Germinal center (tissue), 1 donor: ENCODE results near the gene MCF2L.

Experiments
- DNase-seq: peaks from one replicate; pipeline ENCODE4 v3.0.0; 2012; ENCODE audit warnings: mixed read lengths, low spot score

The MCF2L gene

DNA sequence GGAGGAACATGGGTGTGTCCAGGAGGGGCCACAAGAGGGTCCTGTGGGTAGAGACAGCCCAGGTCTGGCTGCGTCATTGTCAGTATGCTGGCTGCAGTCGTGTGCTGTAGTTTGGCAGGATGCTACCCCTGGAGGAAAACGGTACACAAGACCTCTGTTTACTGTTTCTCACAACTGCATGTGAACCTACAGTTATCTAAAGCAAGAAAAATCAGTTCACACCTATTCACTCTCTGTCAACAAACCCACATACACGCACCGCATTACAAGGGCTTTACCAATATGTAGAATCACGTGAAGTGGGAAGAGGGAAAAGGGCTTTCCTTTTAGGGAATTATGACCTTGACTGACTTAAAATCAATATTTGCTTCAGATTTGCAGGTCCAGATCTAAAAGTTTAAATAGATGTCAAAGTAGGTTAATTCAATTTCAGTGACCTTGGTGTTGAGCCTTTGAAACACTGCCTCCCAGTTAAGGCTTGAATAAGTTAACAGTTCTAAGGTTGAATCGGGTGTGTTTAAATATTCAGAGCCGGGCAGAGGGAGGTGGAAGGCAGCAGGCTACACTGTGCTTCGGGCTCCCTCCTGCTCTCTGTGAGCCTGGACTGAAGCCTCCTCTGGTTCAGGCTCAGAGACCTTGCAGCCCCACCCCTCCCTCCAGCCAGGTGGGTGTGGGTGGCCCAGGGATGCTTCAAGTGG is 17.2 kb upstream of the MCF2L start:
- no peak for DNase-seq

DNA sequence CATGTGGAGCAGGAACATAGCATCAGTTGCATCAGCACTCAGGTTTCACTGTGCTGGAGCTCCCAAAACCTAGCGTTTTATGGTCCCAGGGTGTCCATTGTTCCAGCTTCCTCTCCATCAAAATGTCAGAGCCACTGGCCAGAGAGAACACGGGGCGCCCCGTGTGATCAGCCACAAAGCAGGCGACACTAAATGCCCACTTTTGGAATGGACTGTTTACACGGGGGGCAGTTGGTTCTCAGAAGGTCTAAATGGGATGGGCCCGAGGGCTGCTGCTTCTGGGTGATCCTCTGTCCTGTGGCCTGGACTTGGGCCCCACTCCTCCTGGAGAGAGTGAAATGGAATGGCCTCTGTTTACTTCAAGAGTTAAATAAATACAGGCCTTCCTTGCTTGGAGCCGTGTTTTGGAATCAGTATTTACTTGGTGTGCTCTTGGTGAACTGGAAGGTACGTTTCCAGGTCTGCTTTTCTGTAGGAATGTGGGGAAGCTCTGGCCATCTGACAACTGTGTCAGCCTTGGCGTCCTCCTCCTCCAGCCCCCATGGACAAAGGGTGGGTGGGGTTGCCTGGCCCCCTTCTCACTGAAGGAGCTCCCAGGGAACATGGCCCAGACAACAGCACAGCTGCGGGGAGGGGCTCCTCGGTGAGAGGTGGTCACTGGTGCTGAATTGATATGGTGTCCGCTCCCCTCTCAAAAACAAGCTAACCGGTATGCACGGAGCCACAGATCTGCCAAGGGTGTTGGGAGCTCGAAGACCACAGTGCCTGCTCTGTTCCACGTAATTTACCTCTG is 16.1 kb upstream of the MCF2L start:
- DNase-seq: no peak

DNA sequence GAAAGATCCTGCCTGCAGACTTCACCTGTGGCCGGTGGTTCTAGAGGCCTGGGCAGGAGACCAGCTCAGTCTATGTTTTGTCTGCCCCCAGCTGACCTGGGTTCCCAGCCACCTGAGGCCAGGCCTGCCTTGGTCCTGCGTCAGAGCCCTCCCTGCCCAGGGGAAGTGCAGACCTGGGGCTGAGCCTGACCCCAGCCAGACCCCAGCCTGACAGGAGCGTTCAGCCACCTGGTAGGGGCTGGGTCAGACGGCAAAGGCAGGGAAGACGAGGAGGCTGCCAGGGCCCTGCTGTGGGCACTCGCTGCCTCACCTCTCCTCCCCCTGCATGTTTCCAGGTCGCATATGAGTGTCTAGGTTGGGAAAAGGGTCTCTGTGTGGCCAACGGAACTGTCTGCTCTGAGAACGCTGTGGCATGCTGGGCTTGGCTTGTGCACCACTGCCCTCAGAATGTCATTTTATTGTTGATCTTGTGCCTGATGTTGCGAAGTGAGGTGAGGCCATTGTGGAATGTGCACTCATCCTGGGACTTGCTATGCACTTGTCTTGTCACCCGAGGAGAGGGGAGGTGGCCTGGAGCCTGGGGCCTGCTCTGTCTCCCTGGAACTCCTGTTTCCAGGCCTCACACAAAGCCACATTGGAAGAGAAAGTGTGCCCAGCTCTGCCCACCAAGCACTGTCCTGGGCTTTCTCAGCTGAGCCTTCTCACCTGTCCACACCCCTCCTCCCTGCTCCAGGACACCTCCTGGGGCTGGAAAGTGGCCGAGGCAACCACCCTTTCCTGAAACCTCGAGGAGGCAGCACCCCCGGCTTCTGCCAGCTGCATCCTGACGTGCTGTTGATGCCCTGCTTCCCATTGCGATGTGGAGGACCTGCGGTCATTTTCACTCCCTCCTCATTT is 15.2 kb upstream of the MCF2L start:
- DNase-seq: no peak

- DNase-seq: no peak
Measured at GRCh38 chr13:112954488-112955270, 14.3 kb upstream of the MCF2L start.

DNA sequence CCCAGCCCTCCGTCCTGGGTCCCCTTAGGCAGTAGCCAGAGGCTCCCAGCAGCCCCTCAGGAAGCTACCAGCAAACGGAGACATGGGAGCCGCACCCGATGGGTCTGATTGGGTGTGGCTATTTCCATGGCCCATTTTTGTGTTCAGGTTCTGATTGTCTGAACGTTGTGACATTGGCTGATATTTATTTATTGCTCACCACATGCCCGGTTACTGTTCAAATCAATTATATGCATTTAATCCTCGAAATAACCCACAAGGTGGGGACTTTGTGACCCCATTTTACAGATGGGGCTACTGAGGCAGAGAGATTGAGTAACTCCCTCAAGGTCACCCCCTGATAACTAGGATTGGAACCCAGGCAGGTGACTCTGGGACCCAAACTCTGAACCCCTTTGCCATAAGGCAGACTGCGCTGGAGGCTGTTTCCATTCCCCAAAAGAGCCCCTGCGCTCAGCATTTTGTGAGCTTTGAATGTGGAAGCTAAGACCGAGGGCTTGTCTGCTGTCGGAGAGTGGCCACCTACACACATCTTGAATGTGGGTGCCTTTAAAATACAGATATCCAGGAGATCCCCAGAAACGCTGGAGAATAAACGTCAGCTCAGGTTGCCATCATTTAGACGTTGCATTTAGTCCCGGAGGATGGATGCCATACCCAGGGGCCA is 13.6 kb upstream of the MCF2L start:
- DNase-seq: no peak

GRCh38 chr13:112955956-112956355 is 13.1 kb upstream of the MCF2L start:
- no peak for DNase-seq

DNA sequence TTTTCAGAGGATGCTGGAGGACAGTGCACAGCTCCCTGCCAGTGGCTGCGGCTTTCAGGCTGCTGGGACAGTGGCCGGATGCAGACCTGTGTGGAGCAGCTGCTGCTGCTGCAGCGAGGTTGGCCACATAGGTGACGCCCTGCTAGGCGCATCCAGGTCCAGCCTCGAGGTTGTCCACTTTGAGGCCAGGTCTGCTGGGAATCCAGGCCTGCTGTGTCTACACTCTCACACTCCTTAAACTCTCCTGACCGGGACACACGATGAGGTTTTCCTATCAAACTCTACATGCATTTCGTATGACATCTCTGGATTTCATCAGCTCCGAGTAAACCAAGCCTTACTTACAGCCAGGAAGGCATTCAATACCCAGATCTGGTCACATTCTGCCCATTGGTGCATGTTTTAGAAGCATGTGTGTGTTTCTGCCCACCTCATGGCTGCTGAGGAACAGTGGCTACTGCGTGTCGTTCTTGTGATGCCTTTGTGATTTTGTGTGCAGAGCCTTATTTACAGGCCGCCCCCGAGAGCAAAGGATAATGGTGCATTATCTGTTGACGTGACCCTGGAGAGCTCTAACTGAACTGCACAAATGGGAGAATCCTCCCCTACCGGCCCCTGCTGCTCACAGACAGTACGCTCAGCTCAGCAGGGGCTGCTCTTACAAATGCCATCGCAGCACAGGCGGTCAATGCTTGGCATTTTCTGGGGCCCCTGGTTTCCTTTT is 12.3 kb upstream of the MCF2L start:
- no peak for DNase-seq

GRCh38 chr13:112957295-112957677 is 11.7 kb upstream of the MCF2L start:
- no peak for DNase-seq

DNA sequence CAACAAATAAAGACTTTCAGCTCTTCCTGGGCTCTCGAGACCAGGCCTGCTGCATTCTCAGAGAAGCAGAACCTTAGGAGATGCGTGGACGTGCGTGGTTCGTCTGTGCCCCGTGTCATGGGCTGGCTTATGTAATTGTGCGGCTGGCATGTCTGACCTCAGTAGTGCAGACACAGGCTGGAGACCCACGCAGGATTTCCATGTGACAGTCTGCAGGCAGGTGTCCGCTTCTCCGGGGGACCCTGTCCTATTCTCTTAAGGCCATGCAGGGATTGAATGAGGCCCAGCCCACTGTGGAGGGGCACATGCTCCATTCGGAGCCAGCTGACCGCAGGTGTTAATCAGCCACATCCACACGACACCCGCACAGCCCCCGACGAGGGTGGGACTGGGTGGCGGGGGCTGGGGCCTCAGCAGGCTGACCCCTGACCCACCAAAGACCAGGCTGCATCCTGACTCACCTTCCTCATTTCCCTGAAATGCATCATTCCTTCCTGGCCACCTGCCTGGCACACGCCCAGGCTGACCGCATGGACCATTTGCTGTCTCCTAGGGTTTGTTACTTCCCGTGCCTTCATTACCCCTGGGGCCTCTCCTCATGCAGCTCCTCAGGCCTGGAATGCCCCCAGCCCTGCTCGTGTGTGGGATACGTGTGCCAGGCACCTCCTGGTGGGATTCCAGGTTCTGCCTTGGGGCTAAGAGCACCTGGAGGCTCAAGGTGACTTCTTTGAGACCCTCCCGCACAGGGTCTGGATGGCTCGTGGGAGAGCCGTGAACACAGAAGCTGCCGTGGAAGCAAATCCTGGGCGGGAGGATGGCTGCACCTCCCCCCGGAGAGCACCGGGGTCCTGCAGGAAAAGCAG is 10.7 kb upstream of the MCF2L start:
- DNase-seq: no peak

DNA sequence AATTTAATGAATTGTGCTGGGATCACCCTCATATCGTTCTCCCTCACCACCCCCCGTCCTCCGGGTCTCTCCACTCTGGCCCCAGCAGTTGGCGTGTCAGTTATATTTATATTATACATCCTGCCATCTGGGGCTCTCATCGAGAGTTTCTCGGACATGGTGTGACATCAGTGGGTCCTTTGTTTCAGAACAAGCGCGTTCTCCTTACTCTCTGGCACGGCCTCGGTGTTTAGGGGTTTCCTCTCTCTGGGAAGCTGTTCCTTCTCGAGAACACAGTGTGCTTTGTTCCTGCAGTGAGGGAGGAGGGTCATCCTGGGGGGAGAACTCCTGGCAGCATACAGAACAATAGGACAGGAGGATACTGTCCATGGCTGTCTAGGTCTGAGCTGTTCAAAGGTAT is 9.8 kb upstream of the MCF2L start:
- DNase-seq: no peak

GRCh38 chr13:112959701-112960542 is 9.1 kb upstream of the MCF2L start:
- DNase-seq: no peak

GRCh38 chr13:112960706-112961105 is 8.3 kb upstream of the MCF2L start:
- no peak for DNase-seq

- DNase-seq: no peak
Measured at GRCh38 chr13:112961457-112962369, 7.3 kb upstream of the MCF2L start.

DNA sequence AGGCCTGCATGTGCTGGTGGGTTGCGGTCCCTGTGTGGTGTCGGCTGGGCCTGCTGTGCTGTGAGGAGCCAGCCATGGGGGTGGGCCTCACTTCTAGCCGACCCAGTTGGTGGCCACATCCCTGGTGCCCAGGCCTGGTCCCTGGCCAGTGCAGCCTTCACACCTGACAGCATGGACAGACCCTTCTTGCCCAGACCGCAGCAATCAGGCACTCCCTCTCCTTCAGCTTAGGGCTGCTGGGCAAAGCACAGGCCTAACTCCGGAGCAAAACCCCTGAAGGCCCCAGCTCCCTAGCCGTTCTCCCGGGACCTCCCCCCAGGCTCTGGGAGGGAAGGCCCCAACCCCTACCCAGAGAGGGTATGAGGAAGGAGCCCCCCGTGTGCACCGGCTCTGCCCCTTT is 6.6 kb upstream of the MCF2L start:
- no peak for DNase-seq

- no peak for DNase-seq
Measured at GRCh38 chr13:112962911-112963625, 5.9 kb upstream of the MCF2L start.

- no peak for DNase-seq
Measured at GRCh38 chr13:112963641-112964040, 5.4 kb upstream of the MCF2L start.

DNA sequence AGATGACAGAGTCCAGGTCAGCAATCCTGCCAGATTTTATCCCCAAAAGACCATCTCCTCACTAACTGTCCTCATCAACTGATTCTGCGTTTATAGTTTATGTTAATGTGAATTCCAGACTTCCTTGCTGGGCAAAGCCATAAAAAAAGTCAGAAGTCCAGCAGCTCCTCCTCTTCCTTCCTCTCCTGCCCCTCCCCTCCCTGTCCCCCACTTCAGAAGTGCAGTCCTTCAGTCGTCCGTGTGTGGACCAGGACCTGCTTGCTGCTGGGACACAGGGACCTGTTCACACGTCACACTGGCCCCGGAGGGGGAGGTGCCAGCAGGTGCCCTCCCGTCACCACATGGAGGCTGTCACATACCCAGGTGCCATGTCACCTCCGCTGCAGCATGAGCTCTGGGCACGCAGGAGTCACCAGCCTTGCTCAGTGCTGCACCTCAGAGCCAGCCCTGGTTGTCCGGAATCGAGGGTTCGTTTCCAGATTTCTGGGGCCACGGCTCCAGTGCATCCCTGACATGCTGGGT is 4.0 kb upstream of the MCF2L start:
- DNase-seq: no peak
